GM18870 (cell line): Measurements from ENCODE around the gene ARMH1.
"Not testable (repeated sequence)": the region's sequence is repeated elsewhere in the genome, so short reads cannot be mapped to it uniquely, and the experiment has no call there.

Experiments
- ATAC-seq: cut with Tn5 transposase; IDR thresholded peaks from one replicate; pipeline ENCODE4 v1.9.1; 2021; ENCODE audit warnings: moderate library complexity; ENCODE audit not compliant: unreplicated experiment

Gene ARMH1

DNA sequence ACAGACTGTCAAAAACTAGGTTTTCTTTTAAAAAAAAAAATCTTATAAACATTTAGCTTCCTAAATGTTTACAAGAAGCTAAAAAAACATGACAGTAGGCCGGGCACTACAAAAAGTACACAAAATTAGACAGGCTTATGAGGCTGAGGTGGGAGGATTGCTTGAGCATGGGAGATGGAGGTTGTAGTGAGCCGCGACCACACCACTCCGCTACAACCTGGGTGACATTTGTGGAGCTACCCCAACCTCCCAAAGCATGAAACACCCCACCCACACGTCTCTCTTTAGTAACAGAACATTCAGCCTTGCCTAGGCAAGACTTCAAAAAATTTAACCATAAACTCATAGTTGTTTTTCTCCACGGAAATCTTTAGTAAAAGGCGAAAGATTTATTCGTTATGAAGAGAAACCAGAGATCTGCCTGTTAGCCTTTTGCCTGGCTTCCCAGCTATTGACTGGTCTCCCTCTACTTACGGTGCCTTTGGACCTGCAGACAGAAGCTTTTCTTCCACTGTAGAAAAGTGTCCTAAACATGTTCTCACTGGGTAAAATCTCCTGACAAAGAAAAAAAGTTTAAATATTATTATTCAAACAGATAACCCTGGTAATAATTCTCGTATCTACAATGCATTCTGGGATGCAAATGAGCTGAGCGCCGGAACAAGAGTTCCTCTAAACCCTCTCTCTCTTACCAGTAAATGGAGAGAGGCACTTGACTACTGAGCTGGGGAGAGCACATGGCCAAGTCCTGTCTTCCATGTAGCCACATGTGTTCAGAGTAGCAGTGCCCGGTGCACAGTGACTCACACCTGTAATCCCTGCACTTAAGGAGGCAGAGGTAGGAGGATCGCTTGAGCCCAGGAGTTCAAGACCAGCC lies 47.2 kb downstream of the ARMH1 start:
- ATAC-seq: peak; percentile 77

DNA sequence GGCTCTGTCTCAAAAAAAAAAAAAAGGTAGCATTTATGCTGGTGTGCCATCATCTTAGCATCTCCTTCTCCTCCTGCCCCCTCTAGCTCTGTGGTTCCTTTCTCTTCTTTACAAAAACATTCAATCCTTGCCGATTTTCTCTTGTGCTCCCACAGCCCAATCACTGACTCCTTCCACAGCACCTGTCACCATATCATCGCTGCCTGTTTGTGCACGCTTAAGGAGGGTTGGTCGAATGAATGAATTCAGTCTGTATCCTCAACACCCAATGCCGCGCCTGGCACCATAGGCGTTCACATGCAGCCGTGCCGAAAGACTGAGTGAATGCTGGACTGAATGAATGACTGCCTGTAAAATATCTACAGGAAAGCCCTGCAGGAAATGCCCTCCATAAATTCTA lies 48.5 kb downstream of the ARMH1 start:
- no peak for ATAC-seq

DNA sequence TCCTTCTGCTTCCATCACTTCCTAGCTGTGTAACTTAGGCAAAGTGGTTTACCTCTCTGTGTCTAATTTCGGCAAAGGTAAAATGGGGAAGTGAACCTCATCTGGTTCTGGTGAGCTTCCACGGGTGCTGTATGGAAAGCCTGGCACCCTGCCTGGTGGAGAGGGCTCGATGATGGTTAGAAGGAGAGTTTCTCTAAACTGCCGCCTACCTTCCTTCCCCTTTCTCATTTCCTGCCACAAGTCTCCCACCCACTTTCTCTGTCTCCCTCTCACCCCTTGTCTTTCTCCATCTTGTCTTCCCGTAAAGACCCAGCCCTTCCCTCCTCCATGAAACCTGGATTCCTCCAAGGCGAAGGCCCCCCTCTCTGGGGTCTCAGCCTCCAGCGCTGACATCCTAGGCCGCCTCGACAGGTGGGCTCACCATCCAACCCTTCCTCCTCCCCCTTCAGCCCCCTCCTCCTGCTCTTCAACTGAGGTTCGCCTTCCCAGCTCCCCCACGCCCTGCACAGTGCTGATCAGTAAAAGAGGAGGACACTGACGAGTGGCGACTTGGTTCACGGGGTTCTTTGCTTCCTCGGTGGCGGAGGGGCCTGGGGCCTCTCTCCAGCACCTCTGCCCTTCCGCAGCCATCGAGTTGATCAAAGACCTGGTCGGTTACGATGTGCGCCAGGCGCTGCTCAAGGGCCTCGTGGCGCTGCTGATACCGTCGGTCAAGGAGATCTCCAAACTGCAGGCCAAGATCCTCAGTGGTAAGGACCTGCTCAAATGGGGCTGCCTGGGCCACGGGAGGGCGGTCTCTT lies 49.2 kb downstream of the ARMH1 start:
- ATAC-seq: no peak

DNA sequence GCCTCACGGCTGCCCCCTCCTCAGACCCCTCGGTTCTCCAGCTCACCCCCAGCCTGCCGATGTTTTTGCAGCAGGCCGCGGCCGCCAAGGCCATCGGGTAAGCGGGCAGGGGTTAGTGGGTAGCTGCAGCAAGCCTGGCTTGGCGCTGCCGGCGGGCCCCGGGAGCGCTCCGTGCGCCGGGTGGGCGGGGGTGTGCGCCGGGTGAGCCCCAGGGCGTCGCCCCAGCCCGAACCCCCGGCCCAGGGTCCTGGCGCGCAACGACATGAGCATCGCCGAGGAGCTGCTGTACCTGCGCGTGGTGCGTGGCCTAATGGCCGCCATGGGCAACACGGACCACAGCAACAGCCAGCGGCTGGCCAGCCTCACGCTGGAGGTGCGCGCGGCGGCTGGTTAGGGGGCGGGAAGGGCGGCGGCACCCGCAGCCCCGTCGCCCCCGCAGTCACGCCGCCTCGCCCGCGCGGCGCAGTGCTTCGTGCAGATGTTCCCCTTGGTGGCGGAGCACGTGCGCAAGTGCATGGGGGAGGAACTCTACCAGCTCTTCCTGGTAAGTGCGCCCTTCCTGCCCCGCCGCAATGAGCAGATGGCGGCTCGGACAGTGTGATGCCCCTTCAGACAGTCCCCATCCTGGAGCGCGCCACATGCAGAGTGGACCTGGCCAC lies 49.9 kb downstream of the ARMH1 start:
- no peak for ATAC-seq

GRCh38 chr1:44724955-44725698 lies 50.6 kb downstream of the ARMH1 start:
- no peak for ATAC-seq

- peak; percentile 79 for ATAC-seq
Measured at GRCh38 chr1:44730741-44731512, 56.4 kb downstream of the ARMH1 start, which contains the start of gene RNU5D-1. Gene RNU5D-1, minus strand, starts transcription at chr1:44731170.

- no peak for ATAC-seq
Measured at GRCh38 chr1:44733365-44733764, 58.9 kb downstream of the ARMH1 start.

DNA sequence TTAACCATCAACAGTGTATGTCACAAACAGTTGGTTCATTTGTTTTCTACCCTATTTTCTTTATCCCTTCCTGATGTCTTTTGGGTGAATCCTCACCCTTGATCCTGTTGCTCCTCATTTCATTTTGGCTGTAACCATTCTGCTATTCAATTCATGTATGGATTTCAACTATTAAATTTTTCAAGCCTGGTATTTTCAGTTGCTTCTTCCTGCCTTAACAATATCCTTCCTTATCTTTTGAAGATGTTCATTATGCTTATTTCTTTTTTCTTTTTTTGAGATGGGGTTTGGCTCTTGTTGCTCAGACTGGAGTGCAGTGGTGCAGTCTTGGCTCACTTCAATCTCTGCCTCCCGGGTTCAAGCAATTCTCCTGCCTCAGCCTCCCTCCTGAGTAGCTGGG lies 59.3 kb downstream of the ARMH1 start:
- ATAC-seq: no peak

GRCh38 chr1:44735992-44736391 lies 61.5 kb downstream of the ARMH1 start:
- no peak for ATAC-seq

GRCh38 chr1:44738953-44739306 lies 64.4 kb downstream of the ARMH1 start:
- not testable (repeated sequence) for ATAC-seq

GRCh38 chr1:44739307-44740178 lies 65.0 kb downstream of the ARMH1 start, which contains the start of gene KIF2C:
Gene KIF2C, plus strand, starts transcription at chr1:44739837. Its CDS starts 96 bp downstream, at chr1:44739933.
- ATAC-seq: peak; percentile 89

DNA sequence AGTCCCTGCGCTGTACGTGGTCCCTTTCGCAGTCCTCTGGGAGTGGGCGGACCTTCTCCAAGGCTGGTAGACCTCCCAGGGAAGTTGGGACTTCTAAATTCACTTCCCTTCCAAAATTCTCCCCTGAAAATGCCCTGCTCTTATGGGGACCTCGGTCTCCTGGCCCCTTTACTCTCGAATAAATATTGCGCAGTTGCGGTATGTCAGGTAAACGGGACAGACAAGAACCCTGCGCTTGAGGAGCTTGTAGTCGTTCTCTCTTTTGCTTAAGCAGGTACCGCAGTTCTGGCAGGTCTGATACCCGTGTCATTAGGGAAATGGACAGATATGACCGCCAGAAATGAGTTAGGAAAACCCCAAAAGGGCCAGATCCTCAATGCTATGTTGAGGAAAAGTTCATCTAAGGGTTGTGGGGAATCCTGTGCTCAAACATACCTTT lies 65.7 kb downstream of the ARMH1 start:
- ATAC-seq: no peak

DNA sequence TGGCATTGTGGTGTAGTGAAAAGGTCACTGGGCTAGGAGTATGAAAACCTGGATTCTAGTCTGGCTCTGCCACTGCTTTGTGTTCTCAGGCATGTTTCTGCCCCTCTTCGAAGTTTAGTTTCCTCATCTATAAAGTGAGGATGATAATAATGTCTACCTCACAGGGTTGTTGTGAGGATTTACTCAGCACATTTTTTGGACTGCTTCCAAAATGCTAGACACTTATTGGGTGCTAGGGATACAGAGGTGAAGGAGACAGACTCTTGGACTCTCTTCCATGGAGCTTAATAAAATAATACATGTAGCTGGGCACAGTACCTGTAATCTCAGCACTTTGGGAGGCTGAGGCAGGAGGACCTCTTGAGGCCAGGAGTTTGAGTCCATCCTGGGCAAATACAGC lies 68.7 kb downstream of the ARMH1 start:
- no peak for ATAC-seq

GRCh38 chr1:44747878-44748277 lies 73.4 kb downstream of the ARMH1 start:
- no peak for ATAC-seq

DNA sequence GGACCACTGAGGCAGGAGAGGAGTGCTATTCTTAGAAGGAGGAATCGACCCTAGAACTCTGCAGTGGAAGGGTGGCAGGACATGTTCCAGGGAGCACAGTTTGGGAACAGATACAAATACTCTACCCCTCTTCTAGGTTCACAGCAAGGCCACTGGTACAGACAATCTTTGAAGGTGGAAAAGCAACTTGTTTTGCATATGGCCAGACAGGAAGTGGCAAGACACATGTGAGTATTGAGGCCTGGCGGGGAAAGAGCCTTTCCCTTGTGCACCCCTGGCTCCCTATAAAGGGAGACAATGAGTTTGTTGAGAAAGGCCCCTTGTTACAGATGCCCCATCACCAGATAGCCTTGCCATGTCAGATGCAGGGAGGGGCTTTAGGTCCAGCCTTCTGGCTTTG lies 82.9 kb downstream of the ARMH1 start:
- no peak for ATAC-seq

DNA sequence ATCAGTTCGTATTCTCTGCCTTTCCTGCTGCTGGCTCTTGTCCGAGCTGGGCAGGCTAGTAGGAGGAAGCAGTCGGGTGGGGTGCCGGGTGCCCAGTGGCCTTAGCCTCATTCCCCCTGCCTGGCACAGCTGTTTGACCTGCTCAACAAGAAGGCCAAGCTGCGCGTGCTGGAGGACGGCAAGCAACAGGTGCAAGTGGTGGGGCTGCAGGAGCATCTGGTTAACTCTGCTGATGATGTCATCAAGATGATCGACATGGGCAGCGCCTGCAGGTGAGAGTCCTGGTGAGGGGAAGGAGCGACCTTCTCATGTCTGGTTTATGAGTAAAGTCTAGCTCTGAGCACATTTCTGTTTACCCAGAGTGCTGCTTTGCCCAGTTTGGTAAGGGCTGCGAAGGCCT lies 84.6 kb downstream of the ARMH1 start:
- no peak for ATAC-seq

GRCh38 chr1:44760876-44761275 lies 86.4 kb downstream of the ARMH1 start:
- no peak for ATAC-seq

GRCh38 chr1:44766421-44766820 lies 91.9 kb downstream of the ARMH1 start:
- not testable (repeated sequence) for ATAC-seq
